ENCODE results near the gene UBE2N. TPM values are rescaled to one million over a fixed set of nuclear protein-coding genes. Genes with fewer than 3 reads are reported as not detected.

The UBE2N gene
- total and polyA plus RNA-seq, 2 experiments from 2014 or later: 154 to 385 TPM

DNA sequence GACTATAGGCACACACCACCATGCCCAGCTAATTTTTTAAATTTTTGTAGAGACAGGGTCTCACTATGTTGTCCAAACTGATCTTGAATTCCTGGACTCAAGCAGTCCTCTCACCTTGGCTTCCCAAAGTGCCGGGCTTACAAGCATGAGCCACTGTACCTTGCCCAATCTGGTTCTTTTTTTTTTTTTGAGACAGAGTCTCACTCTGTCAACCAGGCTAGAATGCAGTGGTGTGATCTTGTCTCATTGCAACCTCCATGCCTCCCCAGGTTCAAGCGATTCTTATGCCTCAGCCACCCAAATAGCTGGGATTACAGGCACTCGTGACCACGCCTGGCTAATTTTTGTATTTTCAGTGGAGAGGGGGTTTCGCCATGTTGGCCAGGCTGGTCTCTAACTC lies 41.0 kb upstream of the UBE2N start:
- H3F3A ChIP-seq (replicated peaks; ENCODE audit: low read depth): 0 out of 2 replicates have a peak, but pooled peaks cover 5% of the 10 kb centered on the region
- H3K9me2 ChIP-seq (ENCODE audit: insufficient read depth): no peaks in the 10 kb centered on the region
- H3K4me1 Mint-ChIP-seq: no peaks in the 10 kb centered on the region
- H3K9me3 Mint-ChIP-seq: no peaks in the 10 kb centered on the region
- no peak for ATAC-seq
- H3K4me1 ChIP-seq (ENCODE audit: insufficient read depth): no peaks in the 10 kb centered on the region
- H3K36me3 Mint-ChIP-seq (ENCODE audit: low read depth): peaks cover 33% of the 10 kb centered on the region
- H3K4me2 ChIP-seq: no peak overlapping the region
- no peaks in the 10 kb centered on the region for H3K27me3 ChIP-seq (ENCODE audit: insufficient read depth)
- no peak for DNase-seq (ENCODE audit: low spot score)
- H3K36me3 ChIP-seq (ENCODE audit: insufficient read depth): peaks cover 72% of the 10 kb centered on the region
- H3K79me2 ChIP-seq (replicated peaks; ENCODE audit: insufficient read depth): peaks cover 36% of the 10 kb centered on the region
- TF ChIP-seq, protein P1, sequence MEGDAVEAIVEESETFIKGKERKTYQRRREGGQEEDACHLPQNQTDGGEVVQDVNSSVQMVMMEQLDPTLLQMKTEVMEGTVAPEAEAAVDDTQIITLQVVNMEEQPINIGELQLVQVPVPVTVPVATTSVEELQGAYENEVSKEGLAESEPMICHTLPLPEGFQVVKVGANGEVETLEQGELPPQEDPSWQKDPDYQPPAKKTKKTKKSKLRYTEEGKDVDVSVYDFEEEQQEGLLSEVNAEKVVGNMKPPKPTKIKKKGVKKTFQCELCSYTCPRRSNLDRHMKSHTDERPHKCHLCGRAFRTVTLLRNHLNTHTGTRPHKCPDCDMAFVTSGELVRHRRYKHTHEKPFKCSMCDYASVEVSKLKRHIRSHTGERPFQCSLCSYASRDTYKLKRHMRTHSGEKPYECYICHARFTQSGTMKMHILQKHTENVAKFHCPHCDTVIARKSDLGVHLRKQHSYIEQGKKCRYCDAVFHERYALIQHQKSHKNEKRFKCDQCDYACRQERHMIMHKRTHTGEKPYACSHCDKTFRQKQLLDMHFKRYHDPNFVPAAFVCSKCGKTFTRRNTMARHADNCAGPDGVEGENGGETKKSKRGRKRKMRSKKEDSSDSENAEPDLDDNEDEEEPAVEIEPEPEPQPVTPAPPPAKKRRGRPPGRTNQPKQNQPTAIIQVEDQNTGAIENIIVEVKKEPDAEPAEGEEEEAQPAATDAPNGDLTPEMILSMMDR (conservative IDR thresholded peaks at IDR 0.05; ENCODE audit: low read depth in 2 of 2): no peak
- TF ChIP-seq, protein P2, sequence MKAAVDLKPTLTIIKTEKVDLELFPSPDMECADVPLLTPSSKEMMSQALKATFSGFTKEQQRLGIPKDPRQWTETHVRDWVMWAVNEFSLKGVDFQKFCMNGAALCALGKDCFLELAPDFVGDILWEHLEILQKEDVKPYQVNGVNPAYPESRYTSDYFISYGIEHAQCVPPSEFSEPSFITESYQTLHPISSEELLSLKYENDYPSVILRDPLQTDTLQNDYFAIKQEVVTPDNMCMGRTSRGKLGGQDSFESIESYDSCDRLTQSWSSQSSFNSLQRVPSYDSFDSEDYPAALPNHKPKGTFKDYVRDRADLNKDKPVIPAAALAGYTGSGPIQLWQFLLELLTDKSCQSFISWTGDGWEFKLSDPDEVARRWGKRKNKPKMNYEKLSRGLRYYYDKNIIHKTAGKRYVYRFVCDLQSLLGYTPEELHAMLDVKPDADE (IDR thresholded peaks at IDR 0.05): no peak
- TF ChIP-seq EZH2 (IDR thresholded peaks at IDR 0.05; ENCODE audit: low read depth, unreplicated experiment) (no peak), JUNB (IDR thresholded peaks at IDR 0.05; ENCODE audit: unreplicated experiment) (no peak), ZNF114 (CRISPR knock-in tag; IDR thresholded peaks at IDR 0.05) (no peak), CREB1 (CRISPR knock-in tag; IDR thresholded peaks at IDR 0.05; ENCODE audit: low read depth) (no peak), NANOG (IDR thresholded peaks at IDR 0.05; ENCODE audit: borderline replicate concordance) (no peak), STAT1 (IDR thresholded peaks at IDR 0.05; ENCODE audit: unreplicated experiment) (no peak), EZH2phosphoT487 (IDR thresholded peaks at IDR 0.05; ENCODE audit: unreplicated experiment) (no peak), ZNF331 (CRISPR knock-in tag; IDR thresholded peaks at IDR 0.05; ENCODE audit: low read depth) (no peak)
- TF ChIP-seq, protein P3, sequence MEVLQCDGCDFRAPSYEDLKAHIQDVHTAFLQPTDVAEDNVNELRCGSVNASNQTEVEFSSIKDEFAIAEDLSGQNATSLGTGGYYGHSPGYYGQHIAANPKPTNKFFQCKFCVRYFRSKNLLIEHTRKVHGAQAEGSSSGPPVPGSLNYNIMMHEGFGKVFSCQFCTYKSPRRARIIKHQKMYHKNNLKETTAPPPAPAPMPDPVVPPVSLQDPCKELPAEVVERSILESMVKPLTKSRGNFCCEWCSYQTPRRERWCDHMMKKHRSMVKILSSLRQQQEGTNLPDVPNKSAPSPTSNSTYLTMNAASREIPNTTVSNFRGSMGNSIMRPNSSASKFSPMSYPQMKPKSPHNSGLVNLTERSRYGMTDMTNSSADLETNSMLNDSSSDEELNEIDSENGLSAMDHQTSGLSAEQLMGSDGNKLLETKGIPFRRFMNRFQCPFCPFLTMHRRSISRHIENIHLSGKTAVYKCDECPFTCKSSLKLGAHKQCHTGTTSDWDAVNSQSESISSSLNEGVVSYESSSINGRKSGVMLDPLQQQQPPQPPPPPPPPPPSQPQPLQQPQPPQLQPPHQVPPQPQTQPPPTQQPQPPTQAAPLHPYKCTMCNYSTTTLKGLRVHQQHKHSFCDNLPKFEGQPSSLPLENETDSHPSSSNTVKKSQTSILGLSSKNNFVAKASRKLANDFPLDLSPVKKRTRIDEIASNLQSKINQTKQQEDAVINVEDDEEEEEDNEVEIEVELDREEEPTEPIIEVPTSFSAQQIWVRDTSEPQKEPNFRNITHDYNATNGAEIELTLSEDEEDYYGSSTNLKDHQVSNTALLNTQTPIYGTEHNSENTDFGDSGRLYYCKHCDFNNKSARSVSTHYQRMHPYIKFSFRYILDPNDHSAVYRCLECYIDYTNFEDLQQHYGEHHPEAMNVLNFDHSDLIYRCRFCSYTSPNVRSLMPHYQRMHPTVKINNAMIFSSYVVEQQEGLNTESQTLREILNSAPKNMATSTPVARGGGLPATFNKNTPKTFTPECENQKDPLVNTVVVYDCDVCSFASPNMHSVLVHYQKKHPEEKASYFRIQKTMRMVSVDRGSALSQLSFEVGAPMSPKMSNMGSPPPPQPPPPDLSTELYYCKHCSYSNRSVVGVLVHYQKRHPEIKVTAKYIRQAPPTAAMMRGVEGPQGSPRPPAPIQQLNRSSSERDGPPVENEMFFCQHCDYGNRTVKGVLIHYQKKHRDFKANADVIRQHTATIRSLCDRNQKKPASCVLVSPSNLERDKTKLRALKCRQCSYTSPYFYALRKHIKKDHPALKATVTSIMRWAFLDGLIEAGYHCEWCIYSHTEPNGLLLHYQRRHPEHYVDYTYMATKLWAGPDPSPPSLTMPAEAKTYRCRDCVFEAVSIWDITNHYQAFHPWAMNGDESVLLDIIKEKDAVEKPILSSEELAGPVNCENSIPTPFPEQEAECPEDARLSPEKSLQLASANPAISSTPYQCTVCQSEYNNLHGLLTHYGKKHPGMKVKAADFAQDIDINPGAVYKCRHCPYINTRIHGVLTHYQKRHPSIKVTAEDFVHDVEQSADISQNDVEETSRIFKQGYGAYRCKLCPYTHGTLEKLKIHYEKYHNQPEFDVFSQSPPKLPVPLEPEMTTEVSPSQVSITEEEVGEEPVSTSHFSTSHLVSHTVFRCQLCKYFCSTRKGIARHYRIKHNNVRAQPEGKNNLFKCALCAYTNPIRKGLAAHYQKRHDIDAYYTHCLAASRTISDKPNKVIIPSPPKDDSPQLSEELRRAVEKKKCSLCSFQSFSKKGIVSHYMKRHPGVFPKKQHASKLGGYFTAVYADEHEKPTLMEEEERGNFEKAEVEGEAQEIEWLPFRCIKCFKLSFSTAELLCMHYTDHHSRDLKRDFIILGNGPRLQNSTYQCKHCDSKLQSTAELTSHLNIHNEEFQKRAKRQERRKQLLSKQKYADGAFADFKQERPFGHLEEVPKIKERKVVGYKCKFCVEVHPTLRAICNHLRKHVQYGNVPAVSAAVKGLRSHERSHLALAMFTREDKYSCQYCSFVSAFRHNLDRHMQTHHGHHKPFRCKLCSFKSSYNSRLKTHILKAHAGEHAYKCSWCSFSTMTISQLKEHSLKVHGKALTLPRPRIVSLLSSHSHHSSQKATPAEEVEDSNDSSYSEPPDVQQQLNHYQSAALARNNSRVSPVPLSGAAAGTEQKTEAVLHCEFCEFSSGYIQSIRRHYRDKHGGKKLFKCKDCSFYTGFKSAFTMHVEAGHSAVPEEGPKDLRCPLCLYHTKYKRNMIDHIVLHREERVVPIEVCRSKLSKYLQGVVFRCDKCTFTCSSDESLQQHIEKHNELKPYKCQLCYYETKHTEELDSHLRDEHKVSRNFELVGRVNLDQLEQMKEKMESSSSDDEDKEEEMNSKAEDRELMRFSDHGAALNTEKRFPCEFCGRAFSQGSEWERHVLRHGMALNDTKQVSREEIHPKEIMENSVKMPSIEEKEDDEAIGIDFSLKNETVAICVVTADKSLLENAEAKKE (CRISPR knock-in tag; IDR thresholded peaks at IDR 0.05): no peak
- TF ChIP-seq, protein P4, sequence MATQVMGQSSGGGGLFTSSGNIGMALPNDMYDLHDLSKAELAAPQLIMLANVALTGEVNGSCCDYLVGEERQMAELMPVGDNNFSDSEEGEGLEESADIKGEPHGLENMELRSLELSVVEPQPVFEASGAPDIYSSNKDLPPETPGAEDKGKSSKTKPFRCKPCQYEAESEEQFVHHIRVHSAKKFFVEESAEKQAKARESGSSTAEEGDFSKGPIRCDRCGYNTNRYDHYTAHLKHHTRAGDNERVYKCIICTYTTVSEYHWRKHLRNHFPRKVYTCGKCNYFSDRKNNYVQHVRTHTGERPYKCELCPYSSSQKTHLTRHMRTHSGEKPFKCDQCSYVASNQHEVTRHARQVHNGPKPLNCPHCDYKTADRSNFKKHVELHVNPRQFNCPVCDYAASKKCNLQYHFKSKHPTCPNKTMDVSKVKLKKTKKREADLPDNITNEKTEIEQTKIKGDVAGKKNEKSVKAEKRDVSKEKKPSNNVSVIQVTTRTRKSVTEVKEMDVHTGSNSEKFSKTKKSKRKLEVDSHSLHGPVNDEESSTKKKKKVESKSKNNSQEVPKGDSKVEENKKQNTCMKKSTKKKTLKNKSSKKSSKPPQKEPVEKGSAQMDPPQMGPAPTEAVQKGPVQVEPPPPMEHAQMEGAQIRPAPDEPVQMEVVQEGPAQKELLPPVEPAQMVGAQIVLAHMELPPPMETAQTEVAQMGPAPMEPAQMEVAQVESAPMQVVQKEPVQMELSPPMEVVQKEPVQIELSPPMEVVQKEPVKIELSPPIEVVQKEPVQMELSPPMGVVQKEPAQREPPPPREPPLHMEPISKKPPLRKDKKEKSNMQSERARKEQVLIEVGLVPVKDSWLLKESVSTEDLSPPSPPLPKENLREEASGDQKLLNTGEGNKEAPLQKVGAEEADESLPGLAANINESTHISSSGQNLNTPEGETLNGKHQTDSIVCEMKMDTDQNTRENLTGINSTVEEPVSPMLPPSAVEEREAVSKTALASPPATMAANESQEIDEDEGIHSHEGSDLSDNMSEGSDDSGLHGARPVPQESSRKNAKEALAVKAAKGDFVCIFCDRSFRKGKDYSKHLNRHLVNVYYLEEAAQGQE (IDR thresholded peaks at IDR 0.05; ENCODE audit: unreplicated experiment): no peak
- no peak overlapping the region for H2AFZ ChIP-seq
- H3K27ac Mint-ChIP-seq: no peak overlapping the region
- no peaks in the 10 kb centered on the region for H3K27me3 Mint-ChIP-seq (ENCODE audit: insufficient read depth, low read depth, poor library complexity)
- H3K4me3 ChIP-seq: no peak overlapping the region
- H3K27ac ChIP-seq (ENCODE audit: low read depth): no peak overlapping the region
- no peak overlapping the region for H3K4me3 Mint-ChIP-seq
- peaks cover 17% of the 10 kb centered on the region for H4K20me1 ChIP-seq (replicated peaks; ENCODE audit: insufficient read depth)

All from GM23338 (cell line).